Activated CD4-positive, alpha-beta T cell treated with anti-CD3 and anti-CD28 coated beads for 24 hours (primary cell): ENCODE results near the gene PRDM15.

Experiments used
- DNase-seq, 2 donors: peaks; one replicate each; pipeline ENCODE4 v3.0.0-alpha.2; 2020; ENCODE audit warnings: low read depth in 2 of 2

The PRDM15 gene

GRCh38 chr21:41879190-41879998, at the start of gene PRDM15:
TSS of gene PRDM15 (minus strand) at chr21:41879344. CDS start at chr21:41860363, 18,981 bp downstream.
- peak; percentile 75 to 80 for DNase-seq

DNA sequence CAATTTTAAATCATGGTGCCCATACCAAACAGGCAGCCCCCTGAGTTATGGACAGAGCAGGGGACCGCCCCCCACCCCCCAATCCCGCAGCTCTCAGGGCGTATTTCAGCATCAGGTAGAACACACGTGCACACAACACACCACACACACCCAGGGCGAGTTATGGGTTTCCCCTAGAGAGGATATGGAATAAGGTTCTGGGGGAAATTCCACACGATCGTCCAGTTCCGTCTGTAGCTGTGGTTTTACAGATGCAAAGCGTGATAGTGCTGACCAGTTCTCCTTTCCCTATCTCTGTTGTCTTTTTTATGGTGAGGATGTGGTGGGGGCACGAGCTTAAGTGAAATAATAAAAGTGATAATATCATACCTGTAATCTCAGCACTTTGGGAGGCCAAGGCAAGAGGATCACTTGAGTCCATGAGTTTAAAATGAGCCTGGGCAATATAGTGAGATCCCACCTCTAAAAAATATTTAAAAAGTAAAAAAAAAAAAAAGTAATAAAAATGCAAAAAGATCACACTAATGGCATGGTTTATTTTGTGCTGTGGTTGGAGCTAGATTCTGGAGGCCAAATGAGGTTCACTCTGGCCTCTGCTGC, 49.6 kb upstream of the PRDM15 start:
- DNase-seq, result no peak

DNA sequence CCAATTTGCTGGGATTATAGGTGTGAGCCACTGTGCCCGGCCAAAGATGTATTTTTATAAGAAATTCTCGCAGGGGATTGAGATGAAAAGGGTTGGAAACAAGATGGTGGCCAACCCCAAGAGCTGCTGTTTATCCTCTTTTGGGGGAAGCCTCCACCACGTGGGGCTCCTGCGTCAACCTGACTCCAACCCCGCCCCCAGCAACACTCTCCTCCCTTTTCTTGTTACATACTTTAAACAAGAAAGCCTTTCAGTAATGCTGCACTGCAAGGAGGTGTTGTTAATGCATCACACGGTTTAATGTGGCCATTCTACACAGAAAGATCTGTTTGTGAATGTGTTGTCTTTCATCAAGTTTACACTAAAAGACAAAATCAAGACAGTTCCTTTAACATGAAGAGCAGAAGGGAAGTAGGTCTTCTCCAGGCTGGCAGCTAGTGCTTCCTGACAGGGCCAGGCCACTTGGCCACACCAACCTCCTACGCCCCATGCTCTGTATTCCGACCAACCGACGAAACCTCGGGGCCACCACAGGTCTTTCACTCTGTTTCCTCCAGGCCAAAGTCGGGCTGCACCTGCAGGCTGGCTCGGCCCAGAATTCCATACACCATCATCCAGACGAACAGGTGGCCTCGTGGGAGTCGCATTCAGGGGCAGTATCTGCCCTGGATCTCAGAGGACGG, 48.7 kb upstream of the PRDM15 start:
- no peak for DNase-seq

- no peak for DNase-seq
Measured at GRCh38 chr21:41926807-41927171, 47.6 kb upstream of the PRDM15 start.

- DNase-seq, result peak in 1 of 2 donors; percentile 12
Measured at GRCh38 chr21:41926117-41926806, 47.1 kb upstream of the PRDM15 start.

DNA sequence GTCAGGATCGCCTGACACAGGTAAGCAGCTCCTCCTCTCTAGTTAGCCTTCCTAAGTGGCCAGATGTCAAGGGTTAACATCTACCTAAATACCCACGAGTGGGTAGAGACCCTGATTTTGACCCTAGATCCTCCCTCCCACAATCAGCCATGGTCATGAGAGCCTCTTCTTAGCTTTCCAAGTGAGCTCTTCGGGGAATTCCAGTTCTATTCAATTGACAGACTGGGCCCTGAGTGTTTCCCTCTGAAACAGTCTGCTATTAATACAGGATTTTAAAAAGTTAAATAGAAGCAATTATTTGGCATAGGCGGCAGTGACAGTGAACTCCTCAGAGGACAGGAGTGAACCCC, 46.6 kb upstream of the PRDM15 start:
- no peak for DNase-seq

- DNase-seq, result no peak
Measured at GRCh38 chr21:41924368-41924754, 45.2 kb upstream of the PRDM15 start.

- no peak for DNase-seq
Measured at GRCh38 chr21:41923631-41924367, 44.7 kb upstream of the PRDM15 start.

DNA sequence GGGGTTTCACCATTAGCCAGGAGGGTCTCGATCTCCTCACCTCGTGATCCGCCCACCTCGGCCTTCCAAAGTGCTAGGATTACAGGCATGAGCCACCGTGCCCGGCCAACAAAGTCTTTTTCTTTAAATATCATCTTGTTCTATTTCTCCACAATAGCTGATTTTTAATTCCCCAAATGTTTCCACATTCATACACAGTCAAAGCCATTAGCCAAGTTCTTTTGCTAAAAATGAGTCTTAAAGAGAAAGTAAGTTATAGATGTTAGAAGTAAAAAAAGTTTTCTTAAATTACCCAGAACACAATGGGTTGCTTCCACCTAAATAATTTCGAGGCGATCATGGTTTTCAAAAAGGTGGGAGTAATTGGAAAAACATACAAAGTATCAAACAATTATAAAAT, 44.0 kb upstream of the PRDM15 start:
- DNase-seq, result no peak

DNA sequence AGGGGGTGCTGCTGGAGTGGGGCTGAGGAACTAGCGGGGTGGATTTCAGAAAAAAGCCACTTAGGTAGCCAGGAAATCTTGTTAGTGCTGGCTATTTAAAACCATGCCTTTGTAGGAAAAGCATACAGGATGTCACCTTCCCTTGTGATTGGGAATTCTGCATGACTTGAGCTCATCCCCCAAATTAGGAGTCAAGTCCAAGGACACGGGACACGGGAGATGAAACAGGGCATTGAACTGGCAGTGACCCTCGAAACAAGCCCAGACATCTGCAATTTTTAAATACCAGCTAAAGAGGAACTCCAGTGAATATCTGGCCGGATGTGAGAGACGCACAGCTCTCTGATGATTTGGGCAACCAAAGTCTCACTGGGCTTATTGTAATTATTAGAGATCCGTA, 41.9 kb upstream of the PRDM15 start:
- DNase-seq, result no peak

DNA sequence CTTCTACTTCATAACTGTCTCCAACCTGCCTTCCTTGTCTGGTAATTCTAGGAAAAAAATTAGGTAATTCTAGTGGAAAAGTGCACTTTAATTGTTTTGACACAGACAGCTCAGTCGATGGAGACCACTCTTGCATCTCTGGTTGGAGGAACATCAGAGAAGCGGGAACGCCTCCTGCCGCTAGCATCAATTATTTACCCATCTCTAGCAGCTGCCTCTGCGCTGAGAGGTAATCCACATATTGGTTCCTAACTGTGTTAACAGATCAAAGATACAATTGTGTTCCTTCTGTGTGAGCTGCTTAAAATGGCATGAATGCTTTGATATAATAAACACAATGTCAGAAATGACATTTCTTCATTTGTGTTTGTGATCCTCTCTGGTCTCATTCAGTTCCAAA, 41.3 kb upstream of the PRDM15 start:
- no peak for DNase-seq

DNA sequence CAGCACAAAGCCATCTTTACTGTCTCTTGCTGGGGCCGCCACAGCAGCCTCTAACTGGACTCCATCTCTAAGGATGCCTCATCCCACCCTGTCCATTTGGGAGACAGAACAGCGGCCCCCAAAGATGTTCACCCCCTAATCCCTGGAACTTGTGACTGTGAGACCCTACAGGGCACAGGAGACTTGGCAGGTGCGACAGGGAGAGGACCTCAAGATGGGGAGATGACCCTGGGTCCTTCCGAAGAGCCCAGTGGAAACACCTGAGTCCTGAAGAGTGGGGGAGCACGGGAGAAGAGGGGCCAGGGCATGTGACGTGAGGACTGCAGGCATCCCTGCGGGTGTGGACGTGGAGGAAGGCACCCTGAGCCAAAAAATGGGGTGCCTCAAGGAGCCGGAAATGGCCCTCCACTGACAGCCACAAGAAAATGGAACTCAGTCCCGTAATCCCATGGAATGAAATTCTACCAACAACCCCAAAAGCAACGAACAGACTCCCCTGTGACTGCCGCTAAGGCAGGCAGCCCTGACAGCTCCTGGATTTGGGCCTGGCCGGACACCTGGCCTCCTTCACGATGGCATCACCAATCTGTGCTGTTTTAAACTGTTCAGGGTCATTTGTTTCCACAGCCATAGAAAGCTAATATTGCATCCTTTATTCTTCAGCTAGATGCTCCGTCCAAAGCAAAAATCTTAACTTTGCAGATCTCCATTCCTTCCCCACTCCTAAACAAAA, 40.7 kb upstream of the PRDM15 start:
- no peak for DNase-seq

DNA sequence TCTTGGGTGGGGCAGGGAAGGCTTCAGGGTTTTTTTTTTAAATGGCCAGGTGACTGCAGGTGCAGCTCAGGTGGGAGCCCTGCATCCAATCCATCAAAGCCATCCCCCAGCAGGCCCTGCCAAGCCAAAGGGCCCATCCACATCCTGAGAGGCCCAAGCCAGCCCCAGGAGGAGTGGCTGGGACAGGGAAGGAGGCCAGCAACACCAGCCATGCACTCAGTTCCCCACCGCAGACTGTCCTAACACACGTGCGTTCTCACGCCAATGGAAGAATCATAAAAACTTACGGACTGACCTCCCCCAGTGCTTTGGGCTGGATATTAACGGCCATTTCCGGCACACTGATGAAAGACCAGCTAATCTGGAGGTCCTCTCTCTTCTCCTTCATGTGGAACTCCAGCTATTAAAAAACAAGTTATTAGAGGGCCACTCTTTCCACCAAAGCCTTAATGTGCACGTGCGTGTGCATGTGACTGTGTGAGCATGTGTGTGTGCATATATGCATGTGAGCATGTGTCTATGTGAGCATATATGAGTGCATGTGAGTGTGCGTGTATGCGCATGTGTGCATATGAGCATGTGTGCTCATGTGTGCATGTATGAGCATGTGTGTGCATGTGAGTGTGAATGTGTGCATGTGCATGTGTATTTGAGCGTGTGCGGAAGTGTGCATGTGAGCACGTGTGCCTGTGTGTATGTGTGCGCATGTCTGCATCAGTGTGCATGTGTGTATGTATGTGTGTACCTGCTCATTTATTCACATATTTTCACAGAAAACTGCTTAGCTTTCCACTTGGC, 39.6 kb upstream of the PRDM15 start:
- no peak for DNase-seq

DNA sequence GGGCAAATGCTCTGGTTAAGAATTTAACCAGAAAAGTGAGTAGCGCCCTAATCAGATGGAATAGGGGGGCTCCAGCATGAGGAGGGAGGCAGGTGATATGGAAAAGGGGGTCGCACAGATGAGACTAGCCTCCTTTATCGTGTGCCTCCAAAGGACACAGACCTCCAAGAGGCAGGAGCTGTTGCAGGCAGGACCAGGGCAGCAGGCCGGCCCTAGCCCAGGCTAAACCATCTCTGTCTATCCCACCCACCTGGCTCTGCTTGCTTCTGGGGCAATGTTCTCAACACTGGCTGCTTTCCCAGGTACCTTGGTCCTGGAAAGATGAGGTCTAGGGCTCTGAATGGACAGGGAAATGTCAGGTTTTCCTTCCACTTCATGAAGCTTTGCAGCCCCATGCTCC, 38.4 kb upstream of the PRDM15 start:
- DNase-seq, result no peak

DNA sequence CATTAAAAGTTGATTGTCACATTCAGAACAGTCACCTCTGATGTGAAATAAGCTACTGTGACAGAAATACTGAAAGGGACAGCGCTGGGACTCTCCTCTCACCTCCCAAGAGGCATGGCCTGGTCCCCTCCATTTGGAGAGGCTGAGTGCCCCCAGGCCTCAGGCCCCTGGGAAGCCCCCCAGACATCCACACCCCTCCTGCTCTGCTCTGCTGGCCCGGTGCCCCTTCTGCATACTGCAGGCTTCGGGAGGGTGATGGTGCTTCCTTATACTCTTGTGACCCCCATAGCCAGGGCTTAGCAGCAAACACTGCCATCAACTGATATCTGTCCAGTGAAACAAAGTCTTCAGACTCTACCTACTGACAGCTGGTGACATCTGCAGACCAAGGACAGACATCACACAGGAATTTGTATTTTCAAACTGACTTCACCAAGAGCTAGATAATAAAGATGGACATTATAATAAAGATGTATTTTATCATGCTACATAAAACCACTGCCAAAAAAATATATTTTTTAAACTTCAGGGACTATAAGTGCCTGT, 37.8 kb upstream of the PRDM15 start:
- DNase-seq, result no peak

DNA sequence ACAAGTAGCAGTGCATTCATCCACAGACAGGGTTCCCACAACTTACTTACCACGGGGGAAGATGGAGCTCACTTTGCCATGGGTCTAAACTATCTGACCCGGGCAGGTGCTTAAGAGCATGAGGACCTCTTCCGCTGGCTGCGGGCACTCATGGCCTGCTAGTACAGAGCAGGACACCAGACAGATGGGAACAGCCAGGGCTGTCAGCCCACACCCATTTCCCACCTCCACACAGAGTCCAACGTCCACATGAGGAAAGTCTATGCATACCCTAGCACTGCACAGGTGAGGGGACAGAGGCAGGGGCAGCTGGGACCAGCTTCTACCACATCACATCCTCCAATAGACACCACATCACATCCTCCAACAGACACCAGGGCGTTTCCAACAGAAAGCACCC, 35.8 kb upstream of the PRDM15 start:
- no peak for DNase-seq

- DNase-seq, result no peak
Measured at GRCh38 chr21:41914358-41914757, 35.2 kb upstream of the PRDM15 start.

DNA sequence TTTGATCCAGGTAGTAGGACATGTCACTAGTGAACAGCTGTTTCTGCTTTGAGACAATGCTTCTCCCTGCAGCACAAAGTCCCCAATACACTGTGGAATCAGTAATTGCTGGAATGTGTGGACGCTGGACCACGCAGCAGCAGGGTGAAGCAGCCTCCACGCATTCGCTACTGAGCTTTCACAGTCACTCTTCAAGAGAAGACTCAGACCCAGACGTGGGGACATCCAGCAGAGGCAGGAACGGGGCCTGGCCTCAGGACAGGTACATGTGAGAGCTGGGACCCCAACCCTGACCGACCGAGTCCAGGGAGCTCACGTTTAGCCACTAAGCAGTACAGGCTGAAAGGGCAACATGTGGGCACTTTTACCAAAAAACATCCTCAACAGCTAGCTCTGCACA, 34.1 kb upstream of the PRDM15 start:
- no peak for DNase-seq

GRCh38 chr21:41908829-41909228, 29.7 kb upstream of the PRDM15 start:
- DNase-seq, result no peak
